ENCODE data around the gene CARD18. TPM values are rescaled to one million over a fixed set of nuclear protein-coding genes. Genes with fewer than 3 reads are reported as not detected.

The CARD18 gene
- total RNA-seq, 1 experiment from 2014 or later: not detected

DNA sequence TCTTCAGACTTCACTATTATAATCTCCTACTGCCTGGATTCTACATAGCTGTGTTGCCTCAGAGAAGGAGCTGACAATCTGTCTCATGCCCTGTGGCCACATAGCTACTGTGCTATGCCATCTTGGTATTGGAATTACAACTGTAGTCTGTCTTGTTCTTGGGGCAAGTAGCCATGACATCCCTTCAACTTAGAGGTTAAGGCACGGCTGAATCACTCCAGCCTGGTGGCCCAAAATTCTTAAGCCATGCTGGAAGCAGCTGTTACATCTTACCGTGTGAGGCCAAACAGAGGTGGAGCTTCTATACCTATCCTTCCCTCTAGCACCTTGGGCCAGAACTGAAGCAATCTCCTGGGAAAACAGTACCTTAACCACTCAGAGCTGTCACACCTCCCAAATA lies 14.8 kb downstream of the CARD18 start:
- ATAC-seq: no peak
- H3K36me3 Mint-ChIP-seq: 0 out of 2 replicates have a peak, but pooled peaks cover 2% of the 10 kb centered on the region
- no peak for TF ChIP-seq MYBL2 (CRISPR knock-in tag; IDR thresholded peaks at IDR 0.05)
- TF ChIP-seq JUN (CRISPR knock-in tag; IDR thresholded peaks at IDR 0.05): no peak
- no peak for TF ChIP-seq NR3C1 (CRISPR knock-in tag; conservative IDR thresholded peaks at IDR 0.05; ENCODE audit: low read depth)
- TF ChIP-seq, protein P1, sequence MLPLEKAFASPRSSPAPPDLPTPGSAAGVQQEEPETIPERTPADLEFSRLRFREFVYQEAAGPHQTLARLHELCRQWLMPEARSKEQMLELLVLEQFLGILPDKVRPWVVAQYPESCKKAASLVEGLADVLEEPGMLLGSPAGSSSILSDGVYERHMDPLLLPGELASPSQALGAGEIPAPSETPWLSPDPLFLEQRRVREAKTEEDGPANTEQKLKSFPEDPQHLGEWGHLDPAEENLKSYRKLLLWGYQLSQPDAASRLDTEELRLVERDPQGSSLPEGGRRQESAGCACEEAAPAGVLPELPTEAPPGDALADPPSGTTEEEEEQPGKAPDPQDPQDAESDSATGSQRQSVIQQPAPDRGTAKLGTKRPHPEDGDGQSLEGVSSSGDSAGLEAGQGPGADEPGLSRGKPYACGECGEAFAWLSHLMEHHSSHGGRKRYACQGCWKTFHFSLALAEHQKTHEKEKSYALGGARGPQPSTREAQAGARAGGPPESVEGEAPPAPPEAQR (CRISPR knock-in tag; IDR thresholded peaks at IDR 0.05): no peak
- TF ChIP-seq ATF1 (CRISPR knock-in tag; IDR thresholded peaks at IDR 0.05): no peak
- TF ChIP-seq, protein P2, sequence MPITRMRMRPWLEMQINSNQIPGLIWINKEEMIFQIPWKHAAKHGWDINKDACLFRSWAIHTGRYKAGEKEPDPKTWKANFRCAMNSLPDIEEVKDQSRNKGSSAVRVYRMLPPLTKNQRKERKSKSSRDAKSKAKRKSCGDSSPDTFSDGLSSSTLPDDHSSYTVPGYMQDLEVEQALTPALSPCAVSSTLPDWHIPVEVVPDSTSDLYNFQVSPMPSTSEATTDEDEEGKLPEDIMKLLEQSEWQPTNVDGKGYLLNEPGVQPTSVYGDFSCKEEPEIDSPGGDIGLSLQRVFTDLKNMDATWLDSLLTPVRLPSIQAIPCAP (CRISPR knock-in tag; IDR thresholded peaks at IDR 0.05): no peak
- TF ChIP-seq, protein P3, sequence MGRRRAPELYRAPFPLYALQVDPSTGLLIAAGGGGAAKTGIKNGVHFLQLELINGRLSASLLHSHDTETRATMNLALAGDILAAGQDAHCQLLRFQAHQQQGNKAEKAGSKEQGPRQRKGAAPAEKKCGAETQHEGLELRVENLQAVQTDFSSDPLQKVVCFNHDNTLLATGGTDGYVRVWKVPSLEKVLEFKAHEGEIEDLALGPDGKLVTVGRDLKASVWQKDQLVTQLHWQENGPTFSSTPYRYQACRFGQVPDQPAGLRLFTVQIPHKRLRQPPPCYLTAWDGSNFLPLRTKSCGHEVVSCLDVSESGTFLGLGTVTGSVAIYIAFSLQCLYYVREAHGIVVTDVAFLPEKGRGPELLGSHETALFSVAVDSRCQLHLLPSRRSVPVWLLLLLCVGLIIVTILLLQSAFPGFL (CRISPR knock-in tag; IDR thresholded peaks at IDR 0.05; ENCODE audit: borderline replicate concordance): no peak
- no peak for TF ChIP-seq NR1H2 (CRISPR knock-in tag; IDR thresholded peaks at IDR 0.05)
- TF ChIP-seq, protein P4, sequence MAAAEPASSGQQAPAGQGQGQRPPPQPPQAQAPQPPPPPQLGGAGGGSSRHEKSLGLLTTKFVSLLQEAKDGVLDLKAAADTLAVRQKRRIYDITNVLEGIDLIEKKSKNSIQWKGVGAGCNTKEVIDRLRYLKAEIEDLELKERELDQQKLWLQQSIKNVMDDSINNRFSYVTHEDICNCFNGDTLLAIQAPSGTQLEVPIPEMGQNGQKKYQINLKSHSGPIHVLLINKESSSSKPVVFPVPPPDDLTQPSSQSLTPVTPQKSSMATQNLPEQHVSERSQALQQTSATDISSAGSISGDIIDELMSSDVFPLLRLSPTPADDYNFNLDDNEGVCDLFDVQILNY (CRISPR knock-in tag; IDR thresholded peaks at IDR 0.05): no peak
- no peak for TF ChIP-seq ZNF138 (CRISPR knock-in tag; conservative IDR thresholded peaks at IDR 0.05)
- TF ChIP-seq, protein P5, sequence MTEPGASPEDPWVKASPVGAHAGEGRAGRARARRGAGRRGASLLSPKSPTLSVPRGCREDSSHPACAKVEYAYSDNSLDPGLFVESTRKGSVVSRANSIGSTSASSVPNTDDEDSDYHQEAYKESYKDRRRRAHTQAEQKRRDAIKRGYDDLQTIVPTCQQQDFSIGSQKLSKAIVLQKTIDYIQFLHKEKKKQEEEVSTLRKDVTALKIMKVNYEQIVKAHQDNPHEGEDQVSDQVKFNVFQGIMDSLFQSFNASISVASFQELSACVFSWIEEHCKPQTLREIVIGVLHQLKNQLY (CRISPR knock-in tag; IDR thresholded peaks at IDR 0.05): no peak
- no peak for TF ChIP-seq FOXJ3 (CRISPR knock-in tag; IDR thresholded peaks at IDR 0.05; ENCODE audit: borderline replicate concordance)
- TF ChIP-seq GABPB1 (CRISPR knock-in tag; IDR thresholded peaks at IDR 0.05): no peak
- TF ChIP-seq OVOL2 (CRISPR knock-in tag; IDR thresholded peaks at IDR 0.05; ENCODE audit: borderline replicate concordance): no peak
- no peak for TF ChIP-seq TP53 (CRISPR knock-in tag; IDR thresholded peaks at IDR 0.05)
- TF ChIP-seq, protein P6, sequence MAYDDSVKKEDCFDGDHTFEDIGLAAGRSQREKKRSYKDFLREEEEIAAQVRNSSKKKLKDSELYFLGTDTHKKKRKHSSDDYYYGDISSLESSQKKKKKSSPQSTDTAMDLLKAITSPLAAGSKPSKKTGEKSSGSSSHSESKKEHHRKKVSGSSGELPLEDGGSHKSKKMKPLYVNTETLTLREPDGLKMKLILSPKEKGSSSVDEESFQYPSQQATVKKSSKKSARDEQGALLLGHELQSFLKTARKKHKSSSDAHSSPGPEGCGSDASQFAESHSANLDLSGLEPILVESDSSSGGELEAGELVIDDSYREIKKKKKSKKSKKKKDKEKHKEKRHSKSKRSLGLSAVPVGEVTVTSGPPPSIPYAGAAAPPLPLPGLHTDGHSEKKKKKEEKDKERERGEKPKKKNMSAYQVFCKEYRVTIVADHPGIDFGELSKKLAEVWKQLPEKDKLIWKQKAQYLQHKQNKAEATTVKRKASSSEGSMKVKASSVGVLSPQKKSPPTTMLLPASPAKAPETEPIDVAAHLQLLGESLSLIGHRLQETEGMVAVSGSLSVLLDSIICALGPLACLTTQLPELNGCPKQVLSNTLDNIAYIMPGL (CRISPR knock-in tag; IDR thresholded peaks at IDR 0.05): no peak
- DNase-seq (ENCODE audit: low spot score): no peak
- H3K27me3 Mint-ChIP-seq (ENCODE audit: low read depth): no peaks in the 10 kb centered on the region
- H3K4me1 Mint-ChIP-seq: 0 out of 2 replicates have a peak, but pooled peaks cover 2% of the 10 kb centered on the region
- no peak overlapping the region for H3K4me3 Mint-ChIP-seq
- ChIA-PET CTCF (no interaction called here), POLR2A (interaction anchor here (0.7 kb wide), 1 partner anchor 12 kb away, joined by 3 read pairs; no protein-coding TSS in a partner anchor)
- peaks cover 8% of the 10 kb centered on the region for H3K9me3 Mint-ChIP-seq
- no peak overlapping the region for H3K27ac Mint-ChIP-seq

DNA sequence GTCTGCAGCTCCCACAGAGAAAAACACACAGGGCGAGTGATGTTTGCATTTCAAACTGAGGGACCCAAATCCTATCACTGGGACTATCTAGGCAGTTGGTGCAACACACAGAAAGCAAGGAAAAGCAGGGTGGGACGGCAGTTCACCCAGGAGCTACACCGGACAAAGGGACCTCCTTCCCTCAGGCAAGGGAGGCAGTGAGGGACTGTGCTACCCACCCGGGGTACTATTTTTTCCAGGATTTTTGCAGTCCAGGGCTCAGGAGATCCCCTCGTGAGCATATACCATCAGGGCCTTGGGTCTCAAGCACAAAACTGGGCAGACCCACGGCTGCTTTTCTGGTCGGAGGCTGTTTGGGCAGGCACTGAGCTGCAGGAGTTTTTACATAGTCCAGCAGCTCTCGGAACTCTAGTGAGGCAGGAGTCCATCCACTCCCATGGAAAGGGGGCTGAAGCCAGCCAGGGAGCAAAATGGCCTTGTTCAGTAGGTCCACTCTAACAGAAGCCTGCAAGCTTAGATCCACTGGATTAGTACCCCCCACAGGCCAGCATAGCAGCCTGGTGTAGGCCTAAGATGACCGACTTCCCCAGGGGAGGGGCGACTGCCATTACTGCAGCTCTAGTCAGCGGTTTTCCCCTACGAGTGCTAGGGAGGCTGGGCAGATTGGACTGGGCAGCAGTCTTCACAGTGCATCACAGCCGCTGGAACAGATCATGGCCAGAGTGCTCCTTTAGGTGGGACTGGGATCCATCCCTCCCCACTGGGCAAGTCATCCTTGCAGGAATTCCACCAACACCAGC lies 28.2 kb downstream of the CARD18 start:
- H3K36me3 Mint-ChIP-seq: peaks cover 8% of the 10 kb centered on the region
- TF ChIP-seq, protein P6 (CRISPR knock-in tag; IDR thresholded peaks at IDR 0.05): no peak
- TF ChIP-seq, protein P7, sequence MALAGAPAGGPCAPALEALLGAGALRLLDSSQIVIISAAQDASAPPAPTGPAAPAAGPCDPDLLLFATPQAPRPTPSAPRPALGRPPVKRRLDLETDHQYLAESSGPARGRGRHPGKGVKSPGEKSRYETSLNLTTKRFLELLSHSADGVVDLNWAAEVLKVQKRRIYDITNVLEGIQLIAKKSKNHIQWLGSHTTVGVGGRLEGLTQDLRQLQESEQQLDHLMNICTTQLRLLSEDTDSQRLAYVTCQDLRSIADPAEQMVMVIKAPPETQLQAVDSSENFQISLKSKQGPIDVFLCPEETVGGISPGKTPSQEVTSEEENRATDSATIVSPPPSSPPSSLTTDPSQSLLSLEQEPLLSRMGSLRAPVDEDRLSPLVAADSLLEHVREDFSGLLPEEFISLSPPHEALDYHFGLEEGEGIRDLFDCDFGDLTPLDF (CRISPR knock-in tag; IDR thresholded peaks at IDR 0.05): no peak
- TF ChIP-seq ATF1 (CRISPR knock-in tag; IDR thresholded peaks at IDR 0.05) (no peak), HMGA2 (CRISPR knock-in tag; IDR thresholded peaks at IDR 0.05) (no peak), FOXK1 (CRISPR knock-in tag; IDR thresholded peaks at IDR 0.05) (no peak), ZNF396 (CRISPR knock-in tag; IDR thresholded peaks at IDR 0.05; ENCODE audit: borderline replicate concordance) (no peak), RELA (CRISPR knock-in tag; IDR thresholded peaks at IDR 0.05; ENCODE audit: borderline replicate concordance) (no peak)
- ChIA-PET POLR2A (no interaction called here), CTCF (no interaction called here)
- DNase-seq (ENCODE audit: low spot score) (no peak), ATAC-seq (no peak; the same call in 1 of the 2 replicates)
- H3K4me3 Mint-ChIP-seq: no peak overlapping the region
- no peaks in the 10 kb centered on the region for H3K27me3 Mint-ChIP-seq (ENCODE audit: low read depth)
- H3K27ac Mint-ChIP-seq: no peak overlapping the region
- peaks cover 22% of the 10 kb centered on the region for H3K9me3 Mint-ChIP-seq
- peaks cover 23% of the 10 kb centered on the region for H3K4me1 Mint-ChIP-seq

Data from WTC11 (cell line).